Epidermal melanocyte (primary cell): Measurements from ENCODE around the gene EDIL3.

ENCODE experiments used
- DNase-seq: peaks from one replicate; pipeline ENCODE4 v3.0.0; 2011; ENCODE audit warnings: low spot score; ENCODE audit not compliant: insufficient read length

EDIL3 gene, protein sequence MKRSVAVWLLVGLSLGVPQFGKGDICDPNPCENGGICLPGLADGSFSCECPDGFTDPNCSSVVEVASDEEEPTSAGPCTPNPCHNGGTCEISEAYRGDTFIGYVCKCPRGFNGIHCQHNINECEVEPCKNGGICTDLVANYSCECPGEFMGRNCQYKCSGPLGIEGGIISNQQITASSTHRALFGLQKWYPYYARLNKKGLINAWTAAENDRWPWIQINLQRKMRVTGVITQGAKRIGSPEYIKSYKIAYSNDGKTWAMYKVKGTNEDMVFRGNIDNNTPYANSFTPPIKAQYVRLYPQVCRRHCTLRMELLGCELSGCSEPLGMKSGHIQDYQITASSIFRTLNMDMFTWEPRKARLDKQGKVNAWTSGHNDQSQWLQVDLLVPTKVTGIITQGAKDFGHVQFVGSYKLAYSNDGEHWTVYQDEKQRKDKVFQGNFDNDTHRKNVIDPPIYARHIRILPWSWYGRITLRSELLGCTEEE

GRCh38 chr5:84384604-84385575, at the start of gene EDIL3:
Gene EDIL3, minus strand, starts transcription at chr5:84384880. Its CDS starts 506 bp downstream, at chr5:84384374.
- DNase-seq, result no peak

DNA sequence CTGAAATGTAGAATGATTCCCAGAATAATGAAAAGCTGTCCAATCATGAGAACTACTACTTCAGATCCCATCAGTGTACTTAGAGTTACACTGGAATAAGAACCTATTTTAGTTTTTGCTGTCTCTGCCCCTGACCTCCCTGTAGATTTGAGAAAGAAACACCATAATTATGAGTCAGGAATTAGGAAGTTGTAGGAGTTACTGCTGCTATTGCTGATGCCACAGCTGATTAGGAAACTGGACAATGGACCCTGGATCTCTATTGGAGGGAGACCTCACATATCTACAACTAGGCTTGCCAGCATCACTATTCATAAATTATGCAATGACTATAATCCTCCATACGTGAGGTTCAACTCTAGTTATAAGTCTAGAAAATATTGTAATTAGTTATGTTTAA, 48.8 kb upstream of the EDIL3 start:
- DNase-seq, result no peak

GRCh38 chr5:84430863-84431663, 46.4 kb upstream of the EDIL3 start:
- DNase-seq, result no peak

DNA sequence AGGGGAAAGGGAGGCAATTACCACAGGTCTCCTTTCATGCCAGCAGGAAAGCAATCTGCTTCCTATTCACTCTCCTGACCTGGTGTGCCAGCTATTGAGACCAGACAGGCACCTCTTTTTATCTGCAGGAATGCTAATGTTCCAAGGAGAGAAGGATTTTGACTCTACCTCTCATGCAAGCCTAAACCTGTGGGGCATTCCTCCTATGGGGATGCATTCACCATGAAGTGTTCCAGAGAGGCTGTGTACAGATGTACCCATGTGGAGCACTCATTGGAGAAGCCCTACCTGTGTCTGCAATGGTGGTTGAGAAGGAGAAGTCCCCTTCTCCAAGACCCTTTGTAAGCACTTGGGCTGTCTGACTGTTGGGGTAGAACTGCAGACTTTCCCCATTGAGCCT, 45.4 kb upstream of the EDIL3 start:
- DNase-seq, result no peak

DNA sequence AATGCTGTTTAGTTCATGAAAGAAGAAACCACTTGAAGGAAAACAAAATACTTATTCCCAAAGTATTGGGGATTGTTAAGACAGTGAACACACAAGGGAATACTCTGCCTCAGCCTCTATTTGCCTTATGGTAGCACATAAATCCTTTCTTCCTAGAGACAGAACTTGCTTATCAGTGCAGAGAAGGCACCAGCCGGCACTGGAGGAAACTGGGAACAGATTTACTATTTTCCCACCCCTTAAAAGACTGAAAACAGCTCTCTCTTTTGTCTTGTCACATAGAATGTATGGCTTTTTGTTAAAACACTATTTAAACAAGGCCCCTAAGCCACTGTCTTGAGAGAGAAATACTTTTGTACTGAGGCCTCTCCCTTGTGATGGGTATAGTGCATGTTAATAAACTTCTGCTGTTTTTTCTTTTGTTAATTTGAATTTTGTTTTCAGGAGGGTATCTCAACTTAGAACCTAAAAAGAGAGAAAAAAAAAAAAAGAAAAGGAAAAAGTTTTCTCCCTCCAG, 40.7 kb upstream of the EDIL3 start:
- no peak for DNase-seq

GRCh38 chr5:84419742-84420141, 35.1 kb upstream of the EDIL3 start:
- no peak for DNase-seq

DNA sequence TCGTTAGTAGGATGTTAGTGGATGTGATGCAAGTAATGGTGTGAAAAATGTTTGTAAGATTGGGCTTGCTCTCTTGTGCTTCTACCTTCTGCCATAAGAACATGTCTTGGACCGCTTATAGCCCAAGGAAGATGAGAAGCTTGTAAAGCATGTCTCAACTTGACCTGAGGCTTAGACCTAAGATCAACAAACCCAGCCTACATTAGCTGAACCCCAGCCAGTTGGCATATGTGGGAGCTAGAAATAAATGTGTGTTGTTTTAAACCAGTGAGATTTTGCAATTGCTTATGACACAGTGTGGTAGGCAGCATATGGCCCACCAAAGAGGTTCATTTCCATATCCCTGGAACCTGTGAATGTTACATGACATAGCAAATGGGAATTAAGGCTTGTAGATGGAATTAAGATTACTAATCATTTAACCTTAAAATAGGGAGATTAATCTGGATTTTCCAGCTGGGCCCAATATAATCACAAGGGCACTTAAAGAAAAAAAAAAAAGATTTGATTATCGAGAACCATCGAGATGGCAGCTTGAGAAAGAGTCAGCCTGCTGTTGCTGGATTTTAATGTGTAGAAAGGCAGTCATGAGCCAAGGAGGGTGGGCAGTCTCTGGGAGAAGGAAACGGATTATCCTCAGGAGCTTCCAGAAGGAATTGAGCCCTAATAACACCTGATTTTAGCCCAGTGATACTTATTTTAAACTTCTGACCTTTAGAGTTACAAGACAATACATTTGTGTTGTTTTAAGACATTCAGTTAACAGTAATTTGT, 27.3 kb upstream of the EDIL3 start:
- DNase-seq, result no peak

DNA sequence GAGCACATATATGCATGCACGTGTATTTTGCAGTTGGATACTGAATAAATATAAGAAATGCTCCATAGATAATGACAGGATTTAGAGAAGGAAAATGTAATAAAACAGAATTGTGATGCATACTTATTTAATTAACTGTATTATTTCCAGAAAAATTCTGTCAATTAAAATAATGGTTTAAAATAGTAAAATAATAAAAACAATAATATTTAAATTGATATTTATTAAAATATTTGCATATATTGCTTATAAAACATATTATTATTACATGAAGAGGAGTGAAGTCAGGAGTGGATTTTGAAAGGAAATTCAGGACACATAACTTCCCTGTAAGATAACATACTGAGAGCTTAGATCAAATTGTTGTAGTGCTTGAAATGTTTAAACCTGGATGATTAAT, 21.4 kb upstream of the EDIL3 start:
- no peak for DNase-seq

GRCh38 chr5:84403773-84404172, 19.1 kb upstream of the EDIL3 start:
- DNase-seq, result no peak

DNA sequence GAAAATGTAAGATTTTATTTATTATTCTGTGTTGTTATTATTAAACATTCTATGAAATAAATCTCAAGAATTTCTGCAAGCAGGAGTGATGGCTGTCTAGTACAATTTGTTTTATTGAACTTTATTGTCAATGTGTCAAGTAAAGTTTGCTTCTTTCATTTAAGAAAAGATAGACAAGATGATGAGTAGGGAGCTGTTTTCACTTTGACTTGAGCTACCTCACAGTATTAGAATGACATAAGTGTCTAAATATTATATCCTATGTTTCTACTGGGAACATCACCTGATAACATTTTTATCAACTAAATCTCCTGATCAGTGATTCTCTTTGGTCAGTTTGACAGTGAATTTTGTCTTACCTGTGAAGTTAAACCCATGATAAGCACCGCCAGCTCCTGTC, 12.7 kb upstream of the EDIL3 start:
- no peak for DNase-seq

DNA sequence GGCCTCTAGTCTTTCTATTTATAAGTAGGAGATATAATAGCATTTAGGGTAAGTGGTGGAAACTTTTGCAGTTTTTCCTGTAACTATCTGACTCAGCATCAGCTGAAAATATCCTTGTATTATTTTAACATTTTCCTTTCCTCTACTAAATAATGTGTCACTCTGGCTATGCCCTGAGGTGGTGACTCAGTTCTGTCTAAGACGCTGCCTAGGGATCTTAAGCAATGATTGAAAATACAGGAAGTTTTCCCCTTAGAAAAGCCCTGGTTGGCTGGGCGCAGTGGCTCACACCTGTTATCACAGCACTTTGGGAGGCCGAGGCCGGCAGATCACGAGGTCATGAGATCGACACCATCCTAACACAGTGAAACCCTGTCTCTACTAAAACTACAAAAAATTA, 9.3 kb upstream of the EDIL3 start:
- no peak for DNase-seq

DNA sequence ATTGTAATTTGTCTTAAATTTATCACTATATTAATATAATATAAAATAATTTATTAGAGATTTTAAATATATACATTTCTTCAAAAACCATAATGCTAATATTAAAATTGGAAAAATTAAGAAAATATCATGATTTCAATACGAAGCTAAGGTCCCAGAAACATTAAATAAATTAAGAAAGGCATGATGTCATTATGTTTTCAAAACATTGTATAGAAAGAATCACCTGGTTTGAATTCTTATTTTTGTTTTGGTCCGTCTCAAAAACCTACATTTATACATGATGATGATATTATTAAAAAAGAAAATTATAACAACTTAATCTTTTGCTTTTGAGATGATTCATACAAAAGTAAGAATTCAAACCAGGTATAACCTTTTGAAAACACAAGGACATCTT, 8.2 kb upstream of the EDIL3 start:
- no peak for DNase-seq

DNA sequence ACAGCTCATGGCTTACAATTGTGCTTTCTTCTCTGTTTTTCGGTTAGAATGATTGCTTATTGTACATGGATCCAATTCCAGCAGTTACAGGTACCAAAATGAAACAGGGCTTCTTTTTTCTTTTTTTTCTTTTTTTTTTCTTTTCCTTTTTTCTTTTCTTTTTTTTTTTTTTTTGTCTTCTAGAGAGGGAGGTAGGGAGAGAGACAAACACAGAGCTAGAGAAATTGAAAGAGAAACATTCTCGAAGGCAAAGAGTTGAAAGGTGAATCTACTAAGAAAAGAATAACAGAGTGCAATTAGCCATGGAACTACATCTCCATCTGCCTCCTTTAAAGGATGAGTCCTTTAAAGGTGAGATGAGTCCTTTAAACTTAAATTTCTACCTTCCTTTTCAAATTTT, 1.0 kb upstream of the EDIL3 start:
- DNase-seq, result no peak

DNA sequence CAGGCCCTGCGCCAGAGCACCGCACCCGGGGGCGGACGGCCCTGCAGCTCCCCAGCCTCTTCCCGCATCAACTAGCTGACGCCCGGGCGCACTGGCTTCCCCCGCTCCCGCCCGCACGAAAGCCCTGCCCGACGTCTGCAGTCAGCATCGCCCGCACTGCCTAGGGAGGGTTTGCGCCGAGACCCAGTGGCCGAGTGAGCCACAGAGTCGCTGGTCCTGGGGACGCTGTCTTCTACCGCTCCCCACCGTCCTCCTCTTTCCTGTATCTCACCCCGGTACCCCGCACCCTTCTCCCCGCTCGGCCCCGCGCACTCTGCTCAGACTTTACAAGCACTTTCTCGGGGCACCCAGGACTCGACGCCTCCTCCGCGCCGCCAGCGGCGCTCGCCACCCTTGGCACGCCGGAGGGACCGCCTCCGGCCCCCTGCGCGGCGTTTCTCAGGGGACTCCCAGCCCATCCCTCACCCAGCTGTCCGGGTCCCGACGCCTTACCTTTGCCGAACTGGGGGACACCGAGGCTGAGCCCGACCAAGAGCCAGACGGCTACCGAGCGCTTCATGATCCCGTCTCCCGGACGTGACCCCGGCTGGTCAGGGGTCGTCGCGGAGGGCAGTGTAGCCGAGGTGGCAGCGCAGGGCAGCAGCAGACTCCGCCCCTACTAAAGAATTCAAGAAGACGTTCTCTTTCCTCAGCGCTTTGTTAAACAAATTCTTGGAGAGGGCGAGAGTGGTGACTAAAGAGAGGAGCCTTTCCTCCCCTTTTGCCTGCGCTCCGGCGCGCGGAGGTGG, 670 bp downstream of the EDIL3 start:
- no peak for DNase-seq

GRCh38 chr5:84383296-84383815, 1.3 kb downstream of the EDIL3 start:
- DNase-seq, result no peak

DNA sequence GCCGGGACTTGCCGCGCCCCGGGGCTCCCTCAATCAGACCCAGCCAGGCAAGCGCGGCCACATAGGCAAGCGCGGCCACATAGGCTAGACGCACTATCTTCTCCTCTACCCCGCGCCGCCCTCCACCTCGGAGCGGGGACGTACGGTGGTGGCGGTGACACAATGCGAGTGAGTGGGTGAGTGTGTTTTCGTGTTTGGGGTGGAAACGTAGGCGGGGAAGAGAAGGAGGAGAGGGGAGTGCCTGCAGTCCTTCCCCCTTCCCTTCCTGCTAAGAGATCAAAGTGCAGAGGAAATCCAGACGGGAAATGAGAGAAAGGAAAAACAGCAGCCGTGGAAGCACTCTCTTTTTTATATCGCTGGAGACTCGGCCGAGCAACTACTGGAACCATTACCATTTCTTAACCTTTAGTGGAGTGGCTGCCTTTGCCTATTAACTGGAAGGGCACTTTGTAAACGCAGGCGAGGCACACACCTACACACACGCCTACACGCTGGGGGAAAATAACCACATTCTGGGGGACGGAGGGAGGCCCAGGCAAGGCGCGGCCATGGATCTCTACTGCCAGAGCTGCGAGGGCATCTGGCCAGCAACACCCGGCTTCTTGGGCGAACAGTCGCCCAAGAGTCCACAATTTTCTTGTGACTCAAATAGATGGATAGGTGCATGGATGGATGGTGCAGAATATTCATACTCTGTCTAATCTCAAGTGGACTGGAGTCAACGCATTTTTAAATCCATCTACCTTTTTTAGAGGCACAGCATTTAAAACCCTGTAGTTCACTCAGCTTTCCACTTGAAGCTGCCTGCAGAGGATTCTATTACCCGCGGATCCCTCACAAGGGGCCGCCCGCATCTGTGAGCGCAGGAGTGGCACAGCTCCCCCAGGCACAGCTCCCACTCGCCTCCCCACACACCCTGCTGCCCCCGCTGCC, 2.1 kb downstream of the EDIL3 start:
- no peak for DNase-seq

DNA sequence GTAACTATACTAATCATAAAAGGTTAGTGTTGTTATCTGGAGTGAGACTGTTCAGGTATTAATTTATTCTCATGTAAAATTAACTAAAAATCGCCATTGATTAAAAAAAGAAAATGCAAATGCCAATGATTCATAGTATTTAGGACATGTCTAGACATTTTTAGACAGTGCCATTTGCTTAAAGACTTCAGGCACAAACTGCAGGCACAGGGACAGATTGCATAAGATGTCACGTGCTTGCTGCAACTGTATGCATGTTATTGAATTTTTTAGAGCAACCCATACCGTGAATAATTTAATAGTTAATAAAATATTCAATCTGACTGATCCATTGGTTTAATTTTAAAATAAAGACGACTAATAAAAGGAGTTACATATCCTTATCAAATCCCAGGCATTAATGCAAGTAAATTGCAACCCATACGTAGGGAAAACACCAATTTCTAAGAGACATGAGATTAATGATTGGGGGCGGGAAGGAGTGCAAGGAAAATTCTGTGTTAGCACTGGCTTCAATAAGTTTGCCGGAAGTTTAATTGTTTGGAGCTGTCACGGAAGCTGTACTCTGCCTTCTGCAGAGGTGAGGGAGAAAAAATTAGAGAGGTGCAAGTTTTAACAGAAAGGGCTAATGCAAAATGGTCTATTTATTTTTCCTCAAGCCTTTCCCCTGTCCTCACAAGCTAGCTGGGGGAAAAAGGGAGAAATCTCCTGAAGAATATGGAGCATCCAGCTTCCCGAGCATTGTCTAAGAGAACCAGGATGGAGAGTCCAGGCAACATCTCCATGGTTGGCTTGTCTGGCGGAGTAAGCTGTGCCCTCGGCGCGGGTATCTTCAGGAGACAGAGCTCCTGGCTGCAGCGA, 2.9 kb downstream of the EDIL3 start:
- no peak for DNase-seq
